GM18951 (cell line): Measurements from ENCODE around the gene PLEKHS1.
"Not testable (repeated sequence)": the region's sequence is repeated elsewhere in the genome, so short reads cannot be mapped to it uniquely, and the experiment has no call there.

Source experiments
- POLR2A ChIP-seq: IDR thresholded peaks from 4 replicates; pipeline ENCODE4 v1.6.1; 2011; ENCODE audit warnings: mild to moderate bottlenecking; ENCODE audit not compliant: insufficient read length, insufficient read depth; ENCODE audit errors: extremely low read depth
- in situ Hi-C: fragments of 300-500 bp; cut with MboI; formaldehyde crosslinking; loops from one replicate; pipeline ENCODE4 v1.12.0; 2022; ENCODE audit warnings: low sequenced_read_pairs, mixed read lengths, inconsistent platforms; ENCODE audit not compliant: unreplicated experiment

The PLEKHS1 gene

DNA sequence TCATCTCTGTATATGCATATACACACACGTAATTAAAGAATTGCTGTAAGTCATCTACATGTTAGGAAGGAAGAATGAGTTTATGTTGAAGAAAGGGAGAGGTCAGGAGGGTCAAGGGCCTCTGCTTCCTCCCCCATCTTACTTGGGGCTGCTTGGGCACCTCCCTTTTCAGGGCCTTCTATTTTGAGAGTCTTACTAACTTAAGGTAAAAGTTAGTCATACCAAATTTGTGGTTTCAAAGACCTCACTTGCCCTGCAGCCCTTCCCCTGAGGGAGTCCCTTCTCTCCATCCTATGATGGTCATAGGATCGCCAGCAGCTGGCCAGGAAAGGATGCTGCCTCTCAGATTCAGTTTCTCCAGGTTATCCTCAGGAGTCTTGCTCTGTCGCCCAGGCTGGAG lies 2.6 kb downstream of the PLEKHS1 start:
- TF ChIP-seq POLR2A, result no peak
- in situ Hi-C loops, result no loop called here

GRCh38 chr10:113754768-113755167 lies 3.3 kb downstream of the PLEKHS1 start:
- TF ChIP-seq POLR2A, result no peak
- in situ Hi-C loops, result no loop called here

GRCh38 chr10:113756940-113757543 lies 5.6 kb downstream of the PLEKHS1 start:
- no peak for TF ChIP-seq POLR2A
- in situ Hi-C loops, result no loop called here

- in situ Hi-C loops, result no loop called here
- TF ChIP-seq POLR2A, result no peak
Measured at GRCh38 chr10:113762083-113762482, 10.6 kb downstream of the PLEKHS1 start.

DNA sequence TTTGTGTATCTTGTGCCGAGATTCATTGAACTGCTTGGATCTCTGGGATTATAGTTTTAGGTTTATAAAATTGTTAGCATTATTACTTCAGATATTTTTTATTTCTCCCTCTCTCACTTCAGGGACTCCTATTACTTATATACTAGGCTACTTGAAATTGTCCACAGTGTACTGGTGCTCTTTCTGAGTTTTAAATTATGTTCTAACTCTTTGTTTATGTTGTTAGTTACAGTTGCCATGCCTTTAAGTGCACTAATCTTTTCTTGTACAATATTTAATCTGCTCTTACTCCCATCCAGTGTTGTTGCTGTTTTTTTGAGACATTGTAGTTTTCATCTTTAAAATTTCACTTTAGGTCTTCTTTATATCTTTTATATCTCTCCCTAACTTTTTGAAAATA lies 13.1 kb downstream of the PLEKHS1 start:
- in situ Hi-C loops, result no loop called here
- no peak for TF ChIP-seq POLR2A

- in situ Hi-C loops, result no loop called here
- TF ChIP-seq POLR2A, result no peak
Measured at GRCh38 chr10:113765910-113766309, 14.4 kb downstream of the PLEKHS1 start.

GRCh38 chr10:113767222-113767621 lies 15.7 kb downstream of the PLEKHS1 start:
- in situ Hi-C loops, result no loop called here
- TF ChIP-seq POLR2A, result no peak

- no peak for TF ChIP-seq POLR2A
- in situ Hi-C loops, result no loop called here
Measured at GRCh38 chr10:113770346-113770745, 18.9 kb downstream of the PLEKHS1 start.

GRCh38 chr10:113771131-113771530 lies 19.6 kb downstream of the PLEKHS1 start:
- in situ Hi-C loops, result not testable (repeated sequence)

DNA sequence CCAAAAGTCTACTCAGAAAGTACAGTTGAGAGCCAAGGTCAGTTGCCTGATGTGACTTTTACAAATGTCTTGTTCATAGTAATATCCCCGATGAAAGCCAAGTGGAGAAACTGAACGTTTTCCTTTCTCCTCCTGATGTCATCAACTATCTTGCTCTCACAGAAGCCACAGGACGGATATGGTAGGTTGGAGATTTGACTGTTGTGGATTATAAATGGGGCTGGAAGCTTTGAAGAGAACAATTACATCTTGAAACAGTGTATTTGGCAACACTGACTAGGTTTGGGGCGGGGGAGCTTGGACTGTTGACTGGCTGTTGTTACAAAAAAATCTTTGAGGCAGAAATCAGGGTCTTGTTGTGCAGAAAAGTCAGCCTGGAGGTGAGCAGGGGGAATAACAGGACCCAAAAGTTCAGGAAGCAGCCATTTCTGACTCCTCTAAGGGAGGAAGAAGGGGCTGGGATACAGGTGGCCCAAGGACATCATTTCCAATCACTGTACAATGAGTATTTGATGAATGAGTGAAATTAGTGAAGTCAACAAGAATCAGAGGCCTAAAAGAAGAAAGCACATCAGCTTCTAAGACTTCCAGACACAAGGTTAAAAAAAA lies 24.3 kb downstream of the PLEKHS1 start:
- no peak for TF ChIP-seq POLR2A
- in situ Hi-C loops, result no loop called here

DNA sequence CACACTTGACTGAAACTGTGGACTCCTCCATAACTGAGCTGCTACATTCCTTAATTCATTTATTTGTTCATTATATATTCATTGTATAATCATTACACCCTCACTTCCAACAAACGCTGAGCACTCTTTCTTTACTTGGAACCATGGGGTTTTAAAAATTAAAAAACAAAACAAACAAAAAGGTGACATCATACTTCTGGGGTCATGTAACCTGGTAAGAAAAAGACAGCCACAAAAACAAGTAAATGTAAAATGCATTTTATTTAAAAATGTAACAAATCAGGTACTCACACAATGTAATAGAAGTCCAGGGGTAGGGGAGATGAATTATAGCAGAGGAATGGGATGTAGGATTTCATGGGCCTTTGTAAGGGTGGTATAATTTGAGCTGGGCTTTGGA lies 25.1 kb downstream of the PLEKHS1 start:
- TF ChIP-seq POLR2A, result no peak
- in situ Hi-C loops, result no loop called here

DNA sequence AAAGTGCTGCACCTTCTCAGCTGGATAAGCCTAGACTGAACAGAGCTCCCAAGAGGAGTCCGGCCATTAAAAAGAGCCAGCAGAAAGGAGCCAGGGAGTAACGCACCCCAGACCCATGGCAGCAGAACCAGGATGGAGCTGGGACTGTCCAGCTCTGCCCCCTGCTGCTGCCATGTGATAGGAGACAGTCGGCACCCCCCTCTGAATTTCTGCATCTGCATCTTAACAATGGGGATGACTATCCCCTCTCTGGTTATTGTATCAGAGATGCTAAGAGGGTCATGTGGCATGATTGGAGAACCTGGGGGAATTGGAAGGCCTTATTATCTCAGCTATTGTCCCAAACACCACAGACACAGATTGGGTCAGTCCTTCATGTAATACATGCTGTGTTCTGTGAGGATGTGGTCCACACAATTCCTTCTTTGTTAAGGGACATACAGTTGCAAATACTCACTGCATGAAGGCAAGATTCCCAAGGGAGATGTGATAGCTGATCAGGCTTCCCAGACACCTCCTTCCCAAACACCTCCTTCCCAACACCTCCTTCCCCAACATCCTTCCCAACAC lies 29.3 kb downstream of the PLEKHS1 start:
- TF ChIP-seq POLR2A, result no peak
- in situ Hi-C loops, result no loop called here

DNA sequence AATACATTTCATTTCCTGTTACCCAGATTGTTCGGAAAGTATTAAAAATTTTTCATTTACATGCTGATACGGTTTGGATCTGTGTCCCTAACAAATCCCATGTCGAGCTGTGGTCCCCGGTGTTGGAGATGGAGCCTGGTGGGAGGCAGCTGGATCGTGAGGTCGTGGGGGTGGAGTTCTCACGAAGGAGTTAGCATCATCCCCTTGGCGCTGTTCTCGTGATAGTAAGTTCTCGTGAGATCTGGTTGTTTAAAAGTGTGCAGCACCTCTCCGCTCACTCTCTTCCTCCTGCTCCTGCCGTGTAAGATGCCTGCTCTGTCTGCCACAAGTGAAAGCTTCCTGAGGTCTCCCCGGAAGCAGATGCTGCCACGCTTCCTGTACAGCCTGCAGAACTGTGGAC lies 30.9 kb downstream of the PLEKHS1 start:
- in situ Hi-C loops, result no loop called here
- no peak for TF ChIP-seq POLR2A

GRCh38 chr10:113782986-113783704 lies 31.7 kb downstream of the PLEKHS1 start:
- no peak for TF ChIP-seq POLR2A
- in situ Hi-C loops, result no loop called here
